WERI-Rb-1 (cell line): ENCODE data around the gene LHX2.

Experiments used
- DNase-seq: peaks from one replicate; pipeline ENCODE4 v3.0.0-alpha.2; 2020
- H3K27ac ChIP-seq: fragments of 250-450 bp; sonication (Bioruptor Pico); 2 replicates; pipeline ENCODE4 v1.5.1; 2020; ENCODE audit warnings: mild to moderate bottlenecking, moderate library complexity
- H3K27me3 ChIP-seq: fragments of 250-450 bp; sonication (Bioruptor Pico); 2 replicates; pipeline ENCODE4 v1.5.1; 2021; ENCODE audit warnings: mild to moderate bottlenecking, low read depth, moderate library complexity; ENCODE audit not compliant: insufficient read depth, severe bottlenecking
- H3K36me3 ChIP-seq: fragments of 250-450 bp; sonication (Bioruptor Pico); 2 replicates; pipeline ENCODE4 v1.5.1; 2020; ENCODE audit warnings: mild to moderate bottlenecking, moderate library complexity
- H3K4me3 ChIP-seq: 2 replicates; pipeline ENCODE4 v1.5.1; 2011; ENCODE audit warnings: low read depth, mild to moderate bottlenecking, control low read depth, low read length
- H3K9me3 ChIP-seq: fragments of 250-450 bp; sonication (Bioruptor Pico); 2 replicates; pipeline ENCODE4 v1.5.1; 2021; ENCODE audit warnings: mild to moderate bottlenecking, moderate library complexity; ENCODE audit not compliant: severe bottlenecking
- CTCF ChIP-seq: IDR thresholded peaks from 2 replicates; pipeline ENCODE4 v1.5.1; 2011; ENCODE audit warnings: low read depth, mild to moderate bottlenecking, control low read depth, inconsistent platforms, low read length

The LHX2 gene

GRCh38 chr9:124000784-124001457 lies 10.6 kb upstream of the LHX2 start:
- no peak for DNase-seq
- Histone ChIP-seq H3K9me3 (no peaks in the 10 kb centered on the region), H3K4me3 (no peak overlapping the region), H3K36me3 (no peaks in the 10 kb centered on the region), H3K27me3 (peaks cover 33% of the 10 kb centered on the region), H3K27ac (no peak overlapping the region)
- TF ChIP-seq CTCF = no peak

- no peak overlapping the region for H3K27ac ChIP-seq
- DNase-seq = no peak
- no peaks in the 10 kb centered on the region for H3K36me3 ChIP-seq
- no peaks in the 10 kb centered on the region for H3K9me3 ChIP-seq
- no peak overlapping the region for H3K4me3 ChIP-seq
- H3K27me3 ChIP-seq = peaks cover 33% of the 10 kb centered on the region
- TF ChIP-seq CTCF = no peak
Observed at GRCh38 chr9:124001458-124001799, 10.1 kb upstream of the LHX2 start.

GRCh38 chr9:124001866-124002525 lies 9.6 kb upstream of the LHX2 start:
- DNase-seq = no peak
- Histone ChIP-seq H3K36me3 (no peaks in the 10 kb centered on the region), H3K9me3 (no peaks in the 10 kb centered on the region), H3K27me3 (peaks cover 33% of the 10 kb centered on the region), H3K4me3 (no peak overlapping the region), H3K27ac (no peak overlapping the region)
- TF ChIP-seq CTCF = no peak

- no peak for TF ChIP-seq CTCF
- DNase-seq = no peak
- H3K9me3 ChIP-seq = no peaks in the 10 kb centered on the region
- H3K4me3 ChIP-seq = no peak overlapping the region
- H3K27me3 ChIP-seq = peaks cover 19% of the 10 kb centered on the region
- H3K36me3 ChIP-seq = no peaks in the 10 kb centered on the region
- no peak overlapping the region for H3K27ac ChIP-seq
Observed at GRCh38 chr9:124003636-124004349, 7.8 kb upstream of the LHX2 start.

GRCh38 chr9:124004593-124004992 lies 7.0 kb upstream of the LHX2 start:
- no peak for DNase-seq
- H3K27ac ChIP-seq = no peak overlapping the region
- TF ChIP-seq CTCF = no peak
- peaks cover 14% of the 10 kb centered on the region for H3K27me3 ChIP-seq
- H3K36me3 ChIP-seq = no peaks in the 10 kb centered on the region
- H3K4me3 ChIP-seq = no peak overlapping the region
- H3K9me3 ChIP-seq = no peaks in the 10 kb centered on the region
